Tibial nerve (tissue), 4 donors: ENCODE measurements around the gene SKI. TPM values are rescaled to one million over a fixed set of nuclear protein-coding genes. Genes with fewer than 3 reads are reported as not detected.

ENCODE experiments used
- DNase-seq, 2 donors: peaks; one replicate each; pipeline ENCODE4 v3.0.0-alpha.2; 2019; ENCODE audit warnings: low spot score in 2 of 2
- H3K27ac ChIP-seq, 4 donors: fragments of 200-600 bp; sonication (generic) in 3 of 4; one replicate each; pipeline ENCODE4 v1.5.1; 2017 to 2019; ENCODE audit warnings: mild to moderate bottlenecking in 1 of 4
- H3K27me3 ChIP-seq, 2 donors: fragments of 200-600 bp; sonication (generic) in 1 of 2; one replicate each; pipeline versions ENCODE4 v1.5.1 to v1.6.0; 2017 to 2019
- H3K36me3 ChIP-seq, 3 donors: fragments of 200-600 bp; sonication (generic); one replicate each; pipeline ENCODE4 v1.5.1; 2018 to 2019
- H3K4me1 ChIP-seq, 4 donors: fragments of 200-600 bp; sonication (generic) in 3 of 4; one replicate each; pipeline ENCODE4 v1.5.1; 2017 to 2019
- H3K4me3 ChIP-seq, 4 donors: fragments of 200-600 bp; sonication (generic) in 3 of 4; one replicate each; pipeline ENCODE4 v1.5.1; 2017 to 2019; ENCODE audit warnings: mild to moderate bottlenecking in 1 of 4, moderate library complexity in 1 of 4
- H3K9me3 ChIP-seq, 4 donors: fragments of 200-600 bp; sonication (generic) in 3 of 4; one replicate each; pipeline ENCODE4 v1.5.1; 2017 to 2019
- EP300 ChIP-seq, 2 donors: sonication (generic); formaldehyde crosslinking; IDR thresholded peaks; one replicate each; pipeline ENCODE4 v1.6.1; 2017; ENCODE audit warnings: antibody characterized with exemption in 2 of 2, mild to moderate bottlenecking in 1 of 2
- POLR2A ChIP-seq, 2 donors: fragments of 450-650 bp; IDR thresholded peaks; one replicate each; pipeline ENCODE4 v1.6.1; 2017; ENCODE audit warnings: antibody characterized with exemption in 2 of 2, mild to moderate bottlenecking in 2 of 2, moderate library complexity in 2 of 2
- WGBS, 2 donors: methylation state at CpG; one replicate each; pipeline ENCODE4 v1.1.5; 2018; 5-methylcytosine and 5-hydroxymethylcytosine counted together
- total RNA-seq, 4 donors: library from RNA; depleted of rRNA; stranded (reverse); fragments of >200 nt; gene quantifications; one replicate each; pipeline ENCODE4 v1.1.0, GENCODE V29; 2016
- TF ChIP-seq, protein P1 (sequence below), 5 experiments: fragments of 200-600 bp in 3 of 5; fragments of 450-650 bp in 2 of 5; sonication (generic) in 3 of 5; IDR thresholded peaks; one replicate each; pipeline ENCODE4 v1.5.1; 2016 to 2019; ENCODE audit warnings: antibody characterized with exemption in 5 of 5, mild to moderate bottlenecking in 3 of 5, moderate library complexity in 2 of 5

Gene SKI
- total RNA-seq, 4 donors from 2014 or later: 62.8 to 100 (median 72.2) TPM

DNA sequence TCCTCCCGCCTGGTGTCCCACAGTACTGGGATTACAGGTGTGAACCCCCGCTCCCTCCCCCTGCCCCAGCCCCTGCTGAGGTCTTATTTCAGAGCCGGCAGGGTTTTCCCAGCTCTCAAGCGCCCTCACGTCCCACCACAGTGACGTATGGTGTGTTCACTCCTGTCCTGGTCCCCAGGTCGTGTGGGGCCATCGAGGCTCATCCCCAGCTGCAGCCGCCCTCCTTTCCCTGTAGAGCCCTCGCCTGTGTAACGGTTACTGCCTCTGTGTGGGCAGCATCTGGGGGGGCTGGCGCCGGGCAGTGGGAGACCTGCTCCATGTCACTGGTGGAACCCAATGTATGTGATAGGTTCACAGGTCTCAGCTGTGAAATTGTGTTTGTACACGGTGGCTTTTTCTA is 23.2 kb downstream of the SKI start:
- Histone ChIP-seq H3K9me3 (peaks cover 0 to 3% (median 0%) of the 10 kb centered on the region in 4 donors), H3K36me3 (peaks cover 0 to 11% (median 0%) of the 10 kb centered on the region in 3 donors), H3K27ac (no peak overlapping the region), H3K4me1 (peaks cover 2 to 90% (median 66%) of the 10 kb centered on the region in 4 donors), H3K4me3 (no peak overlapping the region), H3K27me3 (no peaks in the 10 kb centered on the region)
- WGBS, 2 donors: 69% methylated on average over 14 of the region's 14 CpGs
- TF ChIP-seq POLR2A (IDR thresholded peaks at IDR 0.05) (no peak), EP300 (IDR thresholded peaks at IDR 0.05) (no peak)
- TF ChIP-seq, protein P1, sequence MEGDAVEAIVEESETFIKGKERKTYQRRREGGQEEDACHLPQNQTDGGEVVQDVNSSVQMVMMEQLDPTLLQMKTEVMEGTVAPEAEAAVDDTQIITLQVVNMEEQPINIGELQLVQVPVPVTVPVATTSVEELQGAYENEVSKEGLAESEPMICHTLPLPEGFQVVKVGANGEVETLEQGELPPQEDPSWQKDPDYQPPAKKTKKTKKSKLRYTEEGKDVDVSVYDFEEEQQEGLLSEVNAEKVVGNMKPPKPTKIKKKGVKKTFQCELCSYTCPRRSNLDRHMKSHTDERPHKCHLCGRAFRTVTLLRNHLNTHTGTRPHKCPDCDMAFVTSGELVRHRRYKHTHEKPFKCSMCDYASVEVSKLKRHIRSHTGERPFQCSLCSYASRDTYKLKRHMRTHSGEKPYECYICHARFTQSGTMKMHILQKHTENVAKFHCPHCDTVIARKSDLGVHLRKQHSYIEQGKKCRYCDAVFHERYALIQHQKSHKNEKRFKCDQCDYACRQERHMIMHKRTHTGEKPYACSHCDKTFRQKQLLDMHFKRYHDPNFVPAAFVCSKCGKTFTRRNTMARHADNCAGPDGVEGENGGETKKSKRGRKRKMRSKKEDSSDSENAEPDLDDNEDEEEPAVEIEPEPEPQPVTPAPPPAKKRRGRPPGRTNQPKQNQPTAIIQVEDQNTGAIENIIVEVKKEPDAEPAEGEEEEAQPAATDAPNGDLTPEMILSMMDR (IDR thresholded peaks at IDR 0.05): no peak
- no peak for DNase-seq

DNA sequence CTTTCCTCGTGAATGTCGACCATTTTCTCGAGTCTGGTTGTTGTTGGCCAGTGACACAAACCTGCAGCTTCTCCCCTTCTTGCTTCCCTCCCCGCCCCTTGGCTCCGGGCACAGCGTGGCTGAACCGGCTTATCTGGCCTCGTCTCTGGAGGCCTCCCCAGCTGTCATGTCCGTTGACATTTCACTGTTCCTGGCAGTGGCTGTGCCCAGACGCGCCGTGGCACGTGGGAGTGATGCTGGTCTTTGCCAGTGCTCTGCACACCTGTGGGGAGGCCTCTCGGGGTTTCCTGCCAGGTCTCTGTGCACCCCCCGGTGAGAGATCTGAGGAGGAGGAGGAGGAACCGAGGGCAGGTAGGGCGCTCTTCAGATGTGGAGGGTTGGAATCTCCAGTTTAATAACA is 23.7 kb downstream of the SKI start:
- H3K27ac ChIP-seq: no peak overlapping the region
- peaks cover 0 to 11% (median 0%) of the 10 kb centered on the region in 3 donors for H3K36me3 ChIP-seq
- DNase-seq: no peak
- H3K9me3 ChIP-seq: peaks cover 0 to 3% (median 0%) of the 10 kb centered on the region in 4 donors
- no peak overlapping the region for H3K4me3 ChIP-seq
- H3K4me1 ChIP-seq: peaks cover 2 to 90% (median 66%) of the 10 kb centered on the region in 4 donors
- no peaks in the 10 kb centered on the region for H3K27me3 ChIP-seq
- 59 to 68% methylated on average over 17 of the region's 17 CpGs for WGBS, 2 donors
- TF ChIP-seq, protein P1 (IDR thresholded peaks at IDR 0.05): no peak
- TF ChIP-seq POLR2A (IDR thresholded peaks at IDR 0.05) (no peak), EP300 (IDR thresholded peaks at IDR 0.05) (no peak)

DNA sequence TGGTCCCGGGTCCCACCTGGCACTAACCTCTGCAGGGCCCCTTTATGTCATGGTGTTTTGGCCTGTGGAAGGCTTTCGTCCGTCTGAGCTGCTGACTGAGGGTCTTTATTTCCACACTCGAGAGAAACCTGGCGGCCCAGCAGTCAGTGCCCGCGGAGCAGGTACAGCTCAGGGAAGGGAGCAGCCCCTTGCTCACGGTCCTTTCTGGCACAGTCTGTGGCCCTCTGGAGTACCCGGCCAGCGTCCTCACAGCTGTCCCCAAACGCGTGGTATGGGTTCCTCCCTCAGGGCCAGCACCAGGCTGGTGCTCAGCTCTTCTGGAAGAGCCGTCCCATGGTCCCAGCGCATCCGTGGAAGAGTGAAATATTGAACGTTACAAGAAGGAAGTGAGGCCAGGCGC is 24.3 kb downstream of the SKI start:
- H3K27ac ChIP-seq: no peak overlapping the region
- peaks cover 0 to 11% (median 0%) of the 10 kb centered on the region in 3 donors for H3K36me3 ChIP-seq
- H3K9me3 ChIP-seq: peaks cover 0 to 3% (median 0%) of the 10 kb centered on the region in 4 donors
- H3K4me1 ChIP-seq: peaks cover 2 to 90% (median 63%) of the 10 kb centered on the region in 4 donors
- WGBS, 2 donors: 81 to 83% methylated on average over 14 to 17 of the region's 17 CpGs
- TF ChIP-seq, protein P1 (IDR thresholded peaks at IDR 0.05): no peak
- no peak for TF ChIP-seq EP300 (IDR thresholded peaks at IDR 0.05)
- no peak for TF ChIP-seq POLR2A (IDR thresholded peaks at IDR 0.05)
- DNase-seq: no peak
- H3K4me3 ChIP-seq: no peak overlapping the region
- H3K27me3 ChIP-seq: no peaks in the 10 kb centered on the region

DNA sequence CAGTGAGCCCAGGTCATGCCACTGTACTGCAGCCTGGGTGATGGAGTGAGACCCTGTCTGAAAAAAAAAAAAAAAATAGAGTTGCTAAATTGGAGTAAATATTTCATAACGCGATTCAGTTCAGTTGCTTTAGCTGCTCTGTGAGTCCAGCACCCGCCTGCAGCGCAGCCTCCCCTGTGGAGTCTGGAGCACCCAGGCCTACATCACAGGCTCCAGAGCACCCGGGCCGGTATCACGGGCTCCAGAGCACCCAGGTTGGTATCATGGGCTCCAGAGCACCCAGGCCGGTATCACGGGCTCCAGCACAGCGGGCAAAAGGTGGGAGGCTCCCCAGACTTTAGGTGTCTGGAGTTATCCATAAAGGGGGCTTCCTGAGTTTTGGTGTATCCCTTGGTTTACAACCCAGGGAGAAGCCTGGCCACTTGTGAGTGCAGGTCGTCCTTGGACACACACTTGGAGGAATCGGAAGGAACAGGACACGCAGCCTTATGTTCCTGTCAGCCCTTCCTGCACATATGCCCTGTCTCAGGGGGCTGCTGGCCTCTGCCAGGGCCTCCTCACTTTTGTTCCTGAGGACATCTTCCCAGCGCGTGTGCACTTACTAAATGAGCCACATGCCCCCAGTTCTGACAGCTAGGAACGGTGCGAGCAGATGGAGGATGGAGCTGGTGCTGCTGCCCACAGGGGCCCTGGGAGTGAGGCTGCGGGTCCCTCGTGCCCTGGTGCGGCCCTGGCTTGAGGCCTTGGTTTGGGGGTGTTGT is 25.1 kb downstream of the SKI start:
- DNase-seq: no peak
- TF ChIP-seq EP300 (IDR thresholded peaks at IDR 0.05): no peak
- TF ChIP-seq, protein P1 (IDR thresholded peaks at IDR 0.05): no peak
- Histone ChIP-seq H3K4me1 (peaks cover 0 to 90% (median 62%) of the 10 kb centered on the region in 4 donors), H3K9me3 (peaks cover 0 to 3% (median 0%) of the 10 kb centered on the region in 4 donors), H3K27ac (no peak overlapping the region), H3K4me3 (no peak overlapping the region), H3K27me3 (no peaks in the 10 kb centered on the region), H3K36me3 (peaks cover 0 to 11% (median 0%) of the 10 kb centered on the region in 3 donors)
- WGBS, 2 donors: 81 to 84% methylated on average over 16 to 20 of the region's 20 CpGs

DNA sequence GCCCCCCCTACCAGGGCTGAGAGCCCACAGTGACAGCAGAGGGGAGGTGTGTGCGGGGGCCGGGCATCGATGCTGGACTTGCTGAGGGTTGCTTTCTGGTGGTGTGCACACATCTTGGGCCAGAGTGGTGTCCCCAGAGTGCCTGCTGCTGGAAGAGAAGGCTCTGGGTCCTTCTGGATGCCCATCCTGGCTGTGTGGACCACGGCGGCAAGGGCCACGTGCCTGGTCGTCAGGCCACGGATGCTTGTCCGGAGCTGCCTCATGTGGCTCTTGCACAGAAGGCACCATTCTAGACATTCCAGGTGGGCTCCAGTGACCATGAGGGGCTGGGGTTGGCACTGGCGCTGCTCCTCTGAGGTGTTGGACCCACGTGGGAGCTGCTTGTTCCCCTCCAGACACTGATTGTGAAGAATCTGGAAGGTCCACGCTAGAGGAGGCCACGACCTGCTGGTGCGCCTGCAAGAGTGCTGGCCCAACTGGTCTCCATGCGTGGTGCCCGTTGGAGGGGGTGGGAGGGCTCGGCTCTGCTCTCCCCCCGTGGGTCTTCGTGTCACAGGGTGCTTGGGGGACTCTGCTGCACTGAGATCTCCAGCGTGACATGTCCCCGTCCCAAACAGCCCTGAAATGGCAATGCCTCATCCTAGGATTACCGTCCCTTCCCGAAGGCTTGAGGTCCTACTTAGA is 25.8 kb downstream of the SKI start:
- Histone ChIP-seq H3K27me3 (no peaks in the 10 kb centered on the region), H3K9me3 (peaks cover 0 to 3% (median 0%) of the 10 kb centered on the region in 4 donors), H3K27ac (no peak overlapping the region), H3K36me3 (peaks cover 0 to 11% (median 0%) of the 10 kb centered on the region in 3 donors), H3K4me1 (peaks cover 0 to 90% (median 62%) of the 10 kb centered on the region in 4 donors), H3K4me3 (no peak overlapping the region)
- DNase-seq: no peak
- 91 to 93% methylated on average over 5 to 23 of the region's 23 CpGs for WGBS, 2 donors
- TF ChIP-seq POLR2A (IDR thresholded peaks at IDR 0.05) (no peak), EP300 (IDR thresholded peaks at IDR 0.05) (no peak)
- TF ChIP-seq, protein P1 (IDR thresholded peaks at IDR 0.05): no peak
